Ovary (tissue), 9 donors: Measurements from ENCODE around the gene EFNA5. TPM values are rescaled to one million over a fixed set of nuclear protein-coding genes. Genes with fewer than 3 reads are reported as not detected.

Experiments used
- DNase-seq, 5 donors: peaks; one replicate each; pipeline ENCODE4 v3.0.0-alpha.2; 2019 to 2020
- H3K27ac ChIP-seq, 2 donors: fragments of 200-600 bp; one replicate each; pipeline versions ENCODE4 v1.5.1 to v1.8.0; 2019 to 2022
- H3K27me3 ChIP-seq: fragments of 200-600 bp; one replicate; pipeline ENCODE4 v1.8.0; 2022
- H3K36me3 ChIP-seq: fragments of 200-600 bp; sonication (generic); one replicate; pipeline ENCODE4 v1.5.1; 2019
- H3K4me1 ChIP-seq: one replicate; pipeline ENCODE4 v1.8.1; 2013; ENCODE audit warnings: mild to moderate bottlenecking, moderate library complexity; ENCODE audit not compliant: insufficient read depth
- H3K4me3 ChIP-seq: fragments of 200-600 bp; sonication (generic); one replicate; pipeline ENCODE4 v1.5.1; 2017
- H3K9me3 ChIP-seq, 2 donors: fragments of 200-600 bp in 1 of 2; sonication (generic) in 1 of 2; one replicate each; pipeline versions ENCODE4 v1.5.1 to v1.8.1; 2013 to 2019; ENCODE audit warnings: mild to moderate bottlenecking in 1 of 2, moderate library complexity in 1 of 2
- EP300 ChIP-seq: sonication (generic); formaldehyde crosslinking; IDR thresholded peaks from one replicate; pipeline ENCODE4 v1.6.1; 2017; ENCODE audit warnings: antibody characterized with exemption
- POLR2A ChIP-seq: fragments of 450-650 bp; IDR thresholded peaks from one replicate; pipeline ENCODE4 v1.6.1; 2017; ENCODE audit warnings: antibody characterized with exemption, mild to moderate bottlenecking, moderate library complexity
- WGBS, 3 donors: extraction: QIAGEN DNeasy Blood & Tissue Kit in 1 of 3; methylation state at CpG; one replicate each; pipeline versions ENCODE4 v1.1.5 to v1.1.7; 2013 to 2017; 5-methylcytosine and 5-hydroxymethylcytosine counted together
- intact Hi-C, 4 donors: fragments of 100-400 bp; cut with DNase I; formaldehyde crosslinking; loops; one replicate each; pipeline versions ENCODE4 v1.11.0 to v1.15.1; 2022 to 2023
- polyA plus RNA-seq, 2 donors: library from polyadenylated mRNA; stranded (reverse); fragments of 200-250 nt in 1 of 2; fragments of 350-450 nt in 1 of 2; fragmentation: Illumina TruSeq in 1 of 2; extraction: RNeasy Lipid Tissue Mini Kit (QIAGEN cat#74804) in 1 of 2; gene quantifications; one replicate each; pipeline ENCODE4 v1.2.3, GENCODE V29; 2013 to 2014
- total RNA-seq, 7 donors: library from RNA; depleted of rRNA in 2 of 7; stranded (reverse); fragments of >200 nt in 2 of 7; fragmentation: NEBNext Ultra II Directional in 3 of 7; extraction: Animal tissue kit (Norgen Biotek cat#: 25700) in 3 of 7; gene quantifications; one replicate each; pipeline versions ENCODE4 v1.1.0 to v1.2.4, GENCODE V29; 2016 to 2023
- TF ChIP-seq, protein P1 (sequence below), 3 donors: fragments of 450-650 bp in 2 of 3; fragments of 200-600 bp in 1 of 3; IDR thresholded peaks; one replicate each; pipeline versions ENCODE4 v1.5.1 to v1.8.0; 2016 to 2022; ENCODE audit warnings: antibody characterized with exemption in 3 of 3, mild to moderate bottlenecking in 1 of 3
- donor health status: DM: no; HTN: no; CAD: no; lungs with moderate emphysema.
- donor health status: DM: no; HTN: no; CAD: no.
- donor health status: Bipolar disorder and iron deficiency.
- donor health status: DM: yes; HTN: yes; CAD: no.
- donor health status: DM: no; HTN: no; CAD: no.
- donor health status: DM: yes; HTN: yes; CAD: no.

Gene EFNA5
- total and polyA plus RNA-seq, 9 donors, result 1.5 to 20.6 (median 7.7) TPM

- Histone ChIP-seq H3K9me3 (no peaks in the 10 kb centered on the region), H3K27ac (no peak overlapping the region), H3K4me1 (no peaks in the 10 kb centered on the region), H3K27me3 (no peaks in the 10 kb centered on the region), H3K36me3 (no peaks in the 10 kb centered on the region), H3K4me3 (no peak overlapping the region)
- no peak for DNase-seq
- 19 to 37% (median 24%) methylated on average over 8 of the region's 8 CpGs for WGBS, 3 donors
- TF ChIP-seq, protein P1, sequence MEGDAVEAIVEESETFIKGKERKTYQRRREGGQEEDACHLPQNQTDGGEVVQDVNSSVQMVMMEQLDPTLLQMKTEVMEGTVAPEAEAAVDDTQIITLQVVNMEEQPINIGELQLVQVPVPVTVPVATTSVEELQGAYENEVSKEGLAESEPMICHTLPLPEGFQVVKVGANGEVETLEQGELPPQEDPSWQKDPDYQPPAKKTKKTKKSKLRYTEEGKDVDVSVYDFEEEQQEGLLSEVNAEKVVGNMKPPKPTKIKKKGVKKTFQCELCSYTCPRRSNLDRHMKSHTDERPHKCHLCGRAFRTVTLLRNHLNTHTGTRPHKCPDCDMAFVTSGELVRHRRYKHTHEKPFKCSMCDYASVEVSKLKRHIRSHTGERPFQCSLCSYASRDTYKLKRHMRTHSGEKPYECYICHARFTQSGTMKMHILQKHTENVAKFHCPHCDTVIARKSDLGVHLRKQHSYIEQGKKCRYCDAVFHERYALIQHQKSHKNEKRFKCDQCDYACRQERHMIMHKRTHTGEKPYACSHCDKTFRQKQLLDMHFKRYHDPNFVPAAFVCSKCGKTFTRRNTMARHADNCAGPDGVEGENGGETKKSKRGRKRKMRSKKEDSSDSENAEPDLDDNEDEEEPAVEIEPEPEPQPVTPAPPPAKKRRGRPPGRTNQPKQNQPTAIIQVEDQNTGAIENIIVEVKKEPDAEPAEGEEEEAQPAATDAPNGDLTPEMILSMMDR (IDR thresholded peaks at IDR 0.05), result no peak
- TF ChIP-seq POLR2A (no peak), EP300 (no peak)
- intact Hi-C loops, result no loop called here
Observed at GRCh38 chr5:107388141-107388861, 282.4 kb downstream of the EFNA5 start.

DNA sequence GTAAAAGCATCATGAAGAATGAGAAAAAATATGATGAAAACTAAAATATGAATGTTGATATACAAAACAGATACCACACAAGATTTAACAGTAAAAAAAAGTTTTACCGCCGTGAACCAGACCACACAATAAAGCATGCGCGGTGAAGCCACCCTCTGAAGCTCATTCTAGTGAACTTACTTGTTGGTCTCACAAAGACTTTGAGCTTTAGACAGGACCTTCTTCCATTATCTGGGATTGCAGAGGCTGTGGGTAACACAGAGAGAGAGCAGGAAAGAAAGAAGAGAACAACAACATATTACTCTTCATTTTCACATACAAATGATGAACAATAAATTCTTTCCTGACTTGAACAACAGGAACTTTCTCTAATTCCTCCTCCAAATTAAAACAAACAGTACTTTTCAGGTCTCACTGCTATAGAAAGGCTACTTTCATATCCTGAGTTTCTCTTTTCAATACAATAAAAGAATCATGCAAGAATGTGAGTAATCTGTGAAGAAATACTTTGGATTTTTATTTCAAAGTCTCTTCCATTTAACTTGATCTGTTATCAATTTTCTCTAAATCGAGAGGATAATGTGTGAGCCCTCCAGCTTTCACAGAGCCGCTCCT lies 283.1 kb downstream of the EFNA5 start:
- no peaks in the 10 kb centered on the region for H3K9me3 ChIP-seq
- H3K27ac ChIP-seq, result no peak overlapping the region
- H3K4me1 ChIP-seq, result no peaks in the 10 kb centered on the region
- intact Hi-C loops, result no loop called here
- WGBS, 3 donors, result 78 to 86% (median 82%) methylated on average over 6 of the region's 6 CpGs
- no peak overlapping the region for H3K4me3 ChIP-seq
- H3K27me3 ChIP-seq, result no peaks in the 10 kb centered on the region
- no peak for TF ChIP-seq POLR2A
- no peak for TF ChIP-seq EP300
- TF ChIP-seq, protein P1 (IDR thresholded peaks at IDR 0.05), result no peak
- DNase-seq, result no peak
- H3K36me3 ChIP-seq, result no peaks in the 10 kb centered on the region

DNA sequence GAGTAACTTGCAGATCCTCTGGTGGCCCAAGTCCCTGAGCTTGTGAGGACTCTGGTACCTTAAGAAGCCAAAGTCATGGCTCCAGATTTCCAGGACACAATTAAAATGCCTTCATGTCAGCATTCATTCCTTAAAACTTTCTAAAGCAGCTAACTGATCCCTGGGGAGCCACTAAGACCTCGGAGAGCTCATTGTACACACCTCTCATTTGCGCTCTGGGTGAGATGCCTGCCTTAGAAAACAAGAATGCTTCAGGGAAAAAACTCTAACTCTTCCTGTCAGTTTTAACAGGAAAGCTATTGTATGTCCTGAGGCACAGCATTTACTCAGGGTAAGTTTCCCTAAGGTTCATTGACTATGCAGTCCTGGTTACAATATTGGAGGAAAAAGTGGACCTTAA lies 285.0 kb downstream of the EFNA5 start:
- TF ChIP-seq, protein P1 (IDR thresholded peaks at IDR 0.05), result no peak
- TF ChIP-seq POLR2A (no peak), EP300 (no peak)
- Histone ChIP-seq H3K27ac (no peak overlapping the region), H3K27me3 (no peaks in the 10 kb centered on the region), H3K9me3 (no peaks in the 10 kb centered on the region), H3K4me1 (no peaks in the 10 kb centered on the region), H3K36me3 (no peaks in the 10 kb centered on the region), H3K4me3 (no peak overlapping the region)
- intact Hi-C loops, result no loop called here
- DNase-seq, result no peak
- WGBS, 3 donors, result 89 to 97% (median 96%) methylated on average over 2 of the region's 2 CpGs

GRCh38 chr5:107384256-107384655 lies 286.5 kb downstream of the EFNA5 start:
- Histone ChIP-seq H3K9me3 (no peaks in the 10 kb centered on the region), H3K36me3 (no peaks in the 10 kb centered on the region), H3K4me1 (no peaks in the 10 kb centered on the region), H3K27me3 (no peaks in the 10 kb centered on the region), H3K27ac (no peak overlapping the region), H3K4me3 (no peak overlapping the region)
- intact Hi-C loops, result no loop called here
- DNase-seq, result no peak
- 95 to 98% (median 97%) methylated on average over 4 of the region's 4 CpGs for WGBS, 3 donors
- TF ChIP-seq POLR2A, result no peak
- no peak for TF ChIP-seq EP300
- TF ChIP-seq, protein P1 (IDR thresholded peaks at IDR 0.05), result no peak
